GM19395 (cell line): Measurements from ENCODE around the gene NHSL2.
A peak's percentile ranks its signal among the peaks of the same experiment; 100 is the strongest.
"Not testable (repeated sequence)": the region's sequence is repeated elsewhere in the genome, so short reads cannot be mapped to it uniquely, and the experiment has no call there.

ENCODE experiments used
- ATAC-seq: cut with Tn5 transposase; IDR thresholded peaks from one replicate; pipeline ENCODE4 v1.9.1; 2021; ENCODE audit warnings: mild to moderate bottlenecking, moderate library complexity; ENCODE audit not compliant: unreplicated experiment

Gene NHSL2

DNA sequence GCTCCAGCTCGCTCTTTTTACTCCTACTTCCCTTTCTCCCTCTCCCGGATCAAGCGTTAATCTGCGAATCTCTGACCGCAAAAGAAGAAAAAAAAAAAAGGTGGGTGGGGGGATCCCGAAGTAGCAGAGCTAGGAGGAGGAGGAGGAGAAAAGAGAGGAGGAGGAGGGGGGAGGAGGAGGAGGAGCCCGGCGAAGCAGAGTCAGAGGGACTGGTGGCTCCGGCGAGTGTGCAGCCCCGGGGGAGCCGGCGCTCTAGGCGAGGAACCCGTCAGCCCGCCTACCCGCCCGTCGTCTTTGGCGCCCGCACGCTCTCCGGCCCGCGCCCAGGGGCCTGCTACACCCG, at the start of gene NHSL2:
TSS of gene NHSL2 (plus strand) at position 203 of the 343 bp plus-strand sequence.
- ATAC-seq, result no peak

DNA sequence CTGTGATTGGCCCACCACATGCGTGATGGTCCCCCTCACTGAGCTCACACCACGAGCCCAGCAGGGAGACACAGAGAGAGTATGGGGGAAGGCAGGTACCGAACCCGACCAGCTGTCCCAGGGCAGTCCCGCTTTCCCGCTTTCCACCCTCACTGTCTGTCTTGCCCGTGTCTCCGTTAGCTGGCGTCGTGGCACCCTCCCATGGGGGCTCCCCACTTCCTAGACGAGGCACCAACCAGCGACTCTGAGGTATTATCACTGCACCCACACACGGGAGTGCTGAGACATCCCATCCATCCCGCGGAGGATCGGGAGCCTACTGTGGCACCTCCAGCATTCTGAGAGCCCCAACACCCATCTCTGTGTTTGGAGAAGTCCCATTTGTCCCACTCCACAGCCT, 43.0 kb upstream of the NHSL2 start:
- no peak for ATAC-seq

DNA sequence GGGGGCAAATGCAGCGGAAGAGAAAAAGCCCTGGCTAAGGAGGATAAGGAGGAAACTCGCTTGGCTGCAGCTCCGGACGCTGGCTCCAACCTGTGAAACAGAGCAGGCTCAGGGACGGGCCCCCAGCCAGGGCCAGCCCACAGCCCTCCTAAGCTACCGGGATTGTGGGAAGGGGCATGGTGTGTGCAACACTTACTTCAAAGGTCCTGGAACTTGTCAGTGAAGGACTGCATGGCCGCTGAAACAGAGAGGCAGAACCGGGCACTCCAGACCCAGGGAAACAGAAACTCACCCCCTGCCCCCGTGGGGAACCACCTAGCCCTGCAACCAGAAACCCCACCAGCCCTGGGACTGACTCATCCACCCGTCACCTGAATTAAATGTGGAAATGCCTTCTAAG, 41.1 kb upstream of the NHSL2 start:
- not testable (repeated sequence) for ATAC-seq

DNA sequence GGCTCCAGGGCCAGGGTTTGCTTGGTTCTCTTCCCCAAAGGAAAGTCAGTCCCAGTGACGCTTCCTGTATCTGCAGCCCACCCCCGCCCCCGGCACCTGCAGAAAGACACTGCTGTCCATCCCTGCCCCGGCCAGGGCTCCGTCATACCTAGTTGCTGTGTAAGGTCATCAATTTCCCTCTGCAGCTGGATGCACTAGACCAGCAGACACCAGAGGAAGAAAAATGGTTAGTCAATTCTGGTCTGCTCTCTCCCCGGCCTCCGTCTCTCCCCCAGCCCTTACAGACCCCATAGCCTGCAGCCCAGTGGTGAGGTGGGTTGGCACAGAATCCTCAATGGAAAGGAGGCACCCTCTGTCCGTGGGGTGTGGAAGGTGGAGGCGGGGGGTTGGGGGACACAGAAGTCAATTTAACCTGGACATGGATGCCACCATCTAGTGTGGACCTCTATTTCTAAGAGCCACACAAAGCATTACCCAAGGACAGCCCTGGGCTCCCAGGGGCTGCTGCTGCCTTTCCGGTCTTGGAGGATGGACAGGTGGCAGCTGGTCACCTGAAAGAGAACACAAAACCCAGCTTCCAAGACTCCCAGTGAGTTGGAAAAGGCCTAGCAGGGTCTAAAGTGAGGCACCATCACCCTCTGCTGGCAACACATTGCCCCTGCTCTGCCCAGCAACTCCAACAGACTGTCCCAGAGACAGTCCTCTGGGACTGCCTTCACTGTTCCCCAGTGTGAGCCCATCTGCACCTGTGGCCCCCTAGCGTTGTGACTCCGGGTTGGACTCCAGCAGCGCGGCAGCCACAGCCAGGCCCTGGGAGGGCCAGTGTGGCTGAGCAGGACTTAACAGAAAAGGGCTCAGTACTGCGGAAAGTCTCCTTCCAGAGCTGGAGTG, 40.2 kb upstream of the NHSL2 start:
- ATAC-seq, result peak; percentile 54

DNA sequence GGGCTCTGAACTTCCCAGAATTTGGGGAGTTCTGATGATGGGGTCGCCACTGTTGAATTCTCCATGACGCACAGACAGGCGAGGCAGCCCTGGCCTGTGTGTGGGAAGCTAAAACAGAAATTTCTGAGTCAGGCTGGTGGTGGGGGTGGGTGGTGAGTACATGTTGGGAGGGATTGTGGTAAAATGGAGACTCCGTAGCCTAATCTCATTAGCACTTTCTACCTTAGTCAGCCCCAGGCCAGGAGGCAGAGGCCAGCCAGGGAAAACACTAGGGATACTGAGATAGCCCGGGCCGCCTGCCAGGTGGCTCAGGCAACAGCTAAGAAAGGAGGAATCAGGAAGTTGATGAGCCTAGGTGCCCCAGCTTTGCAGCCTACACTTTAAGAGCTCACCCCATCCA, 39.3 kb upstream of the NHSL2 start:
- no peak for ATAC-seq

DNA sequence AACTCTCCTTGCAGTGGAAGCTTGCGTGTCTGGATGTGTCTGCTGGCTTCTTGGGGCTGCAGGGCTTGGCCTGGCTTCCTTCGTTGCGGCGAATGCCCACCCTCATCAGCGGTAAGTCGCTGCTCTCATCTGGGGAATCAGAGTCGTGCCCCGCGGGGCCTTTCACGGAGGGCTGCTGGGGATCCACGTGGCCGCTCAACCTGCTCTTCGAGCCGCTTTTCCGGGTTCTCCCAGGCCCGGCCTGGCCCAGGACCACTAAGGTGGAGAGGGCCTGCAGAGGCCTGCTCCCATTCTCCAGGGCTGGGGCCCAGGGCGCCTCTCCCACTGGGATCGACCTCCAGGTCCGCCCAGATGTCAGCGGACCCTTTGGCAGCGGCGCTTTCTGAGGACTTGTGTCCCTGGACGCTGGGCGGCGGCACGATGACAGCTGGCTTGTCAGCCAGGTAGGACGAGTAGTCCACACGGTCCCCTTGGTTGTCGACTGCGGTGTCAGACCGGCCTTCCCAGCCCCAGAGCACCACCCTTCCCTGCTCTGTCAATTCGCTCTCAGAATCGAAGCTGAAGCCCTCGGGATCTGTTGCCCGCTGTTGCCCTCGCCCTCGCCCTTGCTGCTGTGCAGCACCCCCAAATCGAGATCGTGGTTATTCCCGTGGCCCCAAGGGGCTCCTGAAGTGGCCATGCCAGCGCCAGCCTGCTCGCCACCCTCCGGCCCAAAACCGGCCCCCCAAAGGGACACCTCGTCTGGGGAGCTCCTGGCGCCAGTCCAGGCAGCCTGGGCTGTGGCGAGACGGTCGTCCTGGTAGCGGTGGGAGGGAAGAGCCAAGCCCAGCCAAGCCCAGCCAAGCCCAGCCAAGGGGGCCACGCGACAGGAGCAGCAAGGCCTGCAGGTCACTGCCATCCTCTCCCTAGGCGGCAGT, 37.8 kb upstream of the NHSL2 start:
- no peak for ATAC-seq

DNA sequence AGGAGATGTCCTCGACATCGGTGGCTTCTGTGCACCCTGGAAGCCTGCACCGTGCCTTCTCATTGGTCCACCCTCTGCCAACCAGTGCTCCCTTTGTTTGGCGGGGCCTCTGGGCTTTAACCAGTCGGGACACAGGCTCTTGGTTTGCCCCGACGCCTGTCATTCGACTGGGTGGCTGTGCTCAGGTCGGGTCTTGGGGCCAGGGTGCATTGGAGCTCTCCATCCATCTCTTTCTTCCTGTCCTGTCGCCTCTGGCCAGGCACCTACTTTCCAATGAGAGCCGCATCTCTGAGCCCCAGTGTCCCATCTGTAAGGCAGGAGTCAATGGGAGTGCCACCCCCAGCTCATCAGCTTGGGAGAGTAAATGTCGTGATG, 37.2 kb upstream of the NHSL2 start:
- no peak for ATAC-seq

DNA sequence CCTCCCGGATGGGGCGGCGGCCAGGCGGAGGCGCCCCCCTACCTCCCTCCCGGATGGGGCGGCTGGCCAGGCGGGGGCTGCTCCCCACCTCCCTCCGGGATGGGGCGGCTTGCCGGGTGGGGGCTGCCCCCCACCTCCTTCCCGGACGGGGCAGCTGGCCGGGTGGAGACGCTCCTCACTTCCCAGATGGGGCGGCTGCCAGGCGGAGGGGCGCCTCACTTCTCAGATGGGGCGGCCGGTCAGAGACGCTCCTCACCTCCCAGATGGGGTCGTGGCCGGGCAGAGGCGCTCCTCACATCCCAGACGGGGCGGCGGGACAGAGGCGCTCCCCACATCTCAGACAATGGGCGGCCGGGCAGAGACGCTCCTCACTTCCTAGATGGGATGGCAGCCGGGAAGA, 33.8 kb upstream of the NHSL2 start:
- ATAC-seq, result not testable (repeated sequence)

DNA sequence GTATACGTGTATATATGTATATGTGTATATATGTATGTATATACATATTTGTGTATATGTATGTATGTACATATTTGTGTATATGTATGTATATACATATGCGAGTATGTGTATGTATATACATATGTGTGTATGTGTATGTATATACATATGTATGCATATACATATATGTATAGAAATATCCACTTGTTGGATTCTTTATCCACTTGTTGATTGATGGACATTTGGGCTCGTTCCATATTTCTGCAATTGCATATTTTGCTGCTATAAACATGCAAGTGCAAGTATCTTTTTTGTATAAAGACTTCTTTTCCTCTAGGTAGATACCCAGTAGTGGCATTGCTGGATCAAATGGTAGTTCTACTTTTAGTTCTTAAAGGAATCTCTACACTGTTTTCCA, 25.5 kb upstream of the NHSL2 start:
- ATAC-seq, result no peak

DNA sequence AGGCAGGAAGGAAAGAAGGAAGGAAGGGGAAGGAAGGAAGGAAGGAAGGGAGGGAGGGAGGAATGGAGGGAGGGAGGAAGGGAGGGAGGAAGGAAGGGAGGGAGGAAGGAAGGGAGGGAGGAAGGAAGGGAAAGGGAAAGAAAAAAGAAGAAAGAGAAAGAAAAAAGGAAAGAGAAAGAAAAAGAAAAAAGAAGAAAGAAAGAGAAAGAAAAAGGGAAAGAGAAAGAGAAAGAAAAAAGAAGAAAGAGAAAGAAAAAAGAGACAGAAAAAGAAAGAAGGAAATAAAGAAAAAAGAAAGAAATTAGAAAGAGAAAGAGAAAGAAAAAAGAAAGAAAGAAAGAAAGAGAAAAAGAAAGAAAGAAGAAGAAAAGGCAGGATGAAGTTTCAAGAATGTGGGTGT, 15.0 kb upstream of the NHSL2 start:
- no peak for ATAC-seq

DNA sequence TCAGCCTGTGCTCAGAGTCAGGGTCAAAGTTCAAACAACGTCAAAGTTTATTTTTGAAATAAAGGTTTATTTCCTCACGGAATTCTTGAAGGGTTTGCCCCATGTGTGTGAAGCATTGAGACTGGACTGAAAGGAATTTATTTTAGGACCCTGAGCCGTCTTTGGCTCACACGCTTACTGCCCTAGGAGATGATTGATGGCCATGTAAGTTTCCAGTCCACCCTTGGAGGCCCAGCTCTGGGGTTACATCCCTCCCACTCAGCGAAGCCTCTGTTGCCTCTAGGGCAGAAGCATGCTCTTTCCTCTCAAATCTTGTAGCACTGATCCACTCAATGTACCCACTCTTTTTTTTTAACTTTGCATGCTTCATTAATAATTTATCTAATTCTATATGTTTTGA, 4.5 kb upstream of the NHSL2 start:
- no peak for ATAC-seq

DNA sequence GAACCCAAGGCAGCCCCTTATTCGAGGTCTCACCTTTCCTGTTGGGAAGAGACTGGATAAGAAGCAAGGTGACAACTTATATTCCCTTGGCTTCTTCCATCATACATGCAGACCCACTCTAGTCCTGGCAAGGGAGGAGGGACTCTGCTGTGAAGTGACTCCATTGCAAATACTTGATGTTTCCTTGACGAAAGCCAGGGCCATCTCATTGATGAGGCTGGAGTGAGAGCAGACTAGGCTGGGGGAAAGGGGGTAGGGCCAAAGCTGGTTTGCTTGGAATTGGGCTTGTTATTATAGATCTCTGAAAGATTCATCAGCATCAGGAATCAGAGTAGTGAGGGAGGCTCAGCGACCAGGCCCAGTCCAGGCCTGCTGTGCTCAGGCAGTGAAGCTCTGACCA, 2.3 kb upstream of the NHSL2 start:
- ATAC-seq, result no peak

DNA sequence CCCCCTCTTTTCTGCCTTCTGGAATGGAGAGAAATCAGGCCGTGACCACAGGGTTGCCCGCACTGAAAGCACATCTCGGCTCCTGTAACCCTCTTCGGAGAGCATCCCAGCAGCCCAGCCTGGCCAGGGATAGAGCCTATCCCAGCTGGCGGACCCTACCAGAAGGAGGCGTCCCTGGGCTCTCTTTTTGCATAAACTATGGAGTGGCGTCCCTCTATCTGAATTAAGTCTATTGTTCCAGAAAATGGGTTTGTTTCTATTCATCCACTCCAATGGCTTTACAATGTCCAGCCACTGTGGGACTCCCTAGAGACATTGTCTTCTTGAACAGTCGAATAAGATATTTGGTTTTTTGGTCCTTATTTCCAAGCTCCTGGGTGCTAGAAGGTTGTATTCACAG, 689 bp upstream of the NHSL2 start:
- no peak for ATAC-seq

DNA sequence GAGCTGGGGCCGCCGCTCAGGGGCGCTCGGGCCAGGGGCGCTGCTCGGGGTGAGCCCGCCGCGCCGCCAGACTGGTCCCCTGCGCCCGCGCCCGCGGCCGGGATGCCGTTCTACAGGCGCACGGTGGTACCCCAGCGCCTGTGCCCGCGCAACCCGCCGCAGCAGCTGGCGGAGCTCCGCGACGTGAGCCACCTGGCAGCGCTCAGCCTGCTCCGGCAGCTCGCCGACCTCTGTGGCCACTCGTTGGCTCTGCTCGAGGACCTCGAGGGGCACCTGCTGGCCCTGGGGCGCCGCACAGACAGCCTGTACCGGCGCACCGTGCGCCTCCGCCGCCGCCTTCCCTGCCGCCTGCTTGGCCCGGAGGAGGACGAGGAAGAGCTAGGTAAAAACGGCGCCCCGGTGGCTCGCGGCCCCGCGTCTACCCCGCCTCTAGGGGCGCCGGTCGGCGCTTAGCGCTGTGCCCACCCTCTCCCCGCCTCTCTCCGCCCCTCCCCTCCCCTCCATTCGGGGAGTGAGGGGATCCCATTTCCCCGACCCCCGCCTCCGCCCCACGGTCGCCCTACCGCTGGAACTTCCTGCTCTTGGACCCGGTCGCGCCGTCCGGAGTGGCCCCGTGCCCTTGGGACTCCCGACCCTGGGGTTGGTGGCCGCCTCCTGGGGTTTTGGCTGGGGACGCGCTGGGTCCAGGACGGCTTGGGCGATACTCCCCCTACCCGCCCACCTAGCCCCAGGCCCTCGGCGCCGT, 513 bp downstream of the NHSL2 start:
- ATAC-seq, result no peak

DNA sequence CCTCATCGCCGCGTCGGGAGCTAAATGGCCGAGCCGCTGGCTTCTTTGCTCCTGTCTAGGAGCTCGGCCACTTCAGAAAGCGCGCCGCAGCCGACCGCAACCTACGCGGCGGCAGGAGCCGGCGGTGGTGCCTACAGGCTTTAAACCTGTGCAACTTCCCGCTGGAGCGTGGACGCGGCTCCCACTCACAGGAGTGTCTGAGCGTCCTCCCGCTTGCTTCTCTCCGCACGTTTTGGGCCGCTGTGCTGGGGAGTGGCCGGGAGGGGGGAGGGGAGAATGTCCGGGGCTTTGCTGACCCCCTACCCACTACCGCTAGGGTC, 1.0 kb downstream of the NHSL2 start:
- ATAC-seq, result no peak

DNA sequence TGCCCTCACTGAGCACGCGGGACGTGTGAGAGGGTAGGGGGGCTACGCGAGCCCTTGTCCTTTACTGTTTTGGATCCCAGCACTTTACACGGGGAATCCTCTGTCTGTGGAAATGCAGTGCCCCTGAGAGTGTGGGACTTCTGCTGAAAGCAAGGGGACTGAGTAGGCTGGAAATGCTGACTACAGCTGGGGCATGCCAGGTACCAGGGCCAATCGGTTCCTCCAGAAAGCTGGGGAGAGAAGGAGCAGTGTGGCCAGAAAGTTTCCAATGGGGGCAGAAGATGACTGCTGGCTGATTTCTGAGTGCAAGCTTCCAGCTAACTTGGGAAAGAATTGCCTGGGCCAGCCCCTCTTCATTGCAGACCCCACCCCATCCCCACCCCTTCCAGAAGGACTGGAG, 1.5 kb downstream of the NHSL2 start:
- no peak for ATAC-seq

DNA sequence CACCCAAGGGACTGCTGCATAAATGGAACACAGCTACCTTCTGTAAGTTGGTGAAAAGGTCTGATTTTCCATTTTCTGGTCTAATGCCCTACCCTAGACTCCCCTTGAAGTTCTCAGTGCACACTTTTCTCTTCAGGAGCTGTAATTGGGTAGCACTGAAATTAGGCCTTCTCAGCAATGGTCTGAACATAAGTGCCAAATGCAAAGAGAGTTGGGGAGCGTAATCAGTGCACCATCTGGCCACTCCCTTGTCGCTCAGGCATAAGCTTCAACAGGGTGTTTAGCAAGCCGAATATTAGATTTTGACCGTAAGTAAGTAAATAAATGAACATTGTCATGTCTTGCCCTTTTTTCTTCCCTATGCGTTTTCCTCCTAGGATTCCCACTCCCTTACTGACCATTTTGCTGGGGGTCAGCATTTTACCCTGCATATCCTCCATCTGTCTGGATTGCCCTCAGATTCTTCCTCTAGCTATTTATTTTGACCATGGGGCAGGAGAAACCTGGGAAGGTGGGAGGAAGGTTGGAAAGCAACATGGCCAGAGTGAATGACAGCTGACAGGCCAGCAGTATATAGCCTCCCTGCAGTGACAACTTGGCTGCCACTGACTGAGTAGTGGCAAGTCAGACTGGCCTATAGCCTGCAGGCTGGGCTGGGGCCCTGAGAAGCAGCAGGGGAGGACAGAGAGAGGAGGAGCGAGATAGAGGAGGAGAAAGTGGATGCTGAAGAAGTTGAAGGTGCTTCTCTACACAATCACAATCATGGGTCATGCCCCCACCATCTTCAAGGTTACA, 2.7 kb downstream of the NHSL2 start:
- no peak for ATAC-seq

DNA sequence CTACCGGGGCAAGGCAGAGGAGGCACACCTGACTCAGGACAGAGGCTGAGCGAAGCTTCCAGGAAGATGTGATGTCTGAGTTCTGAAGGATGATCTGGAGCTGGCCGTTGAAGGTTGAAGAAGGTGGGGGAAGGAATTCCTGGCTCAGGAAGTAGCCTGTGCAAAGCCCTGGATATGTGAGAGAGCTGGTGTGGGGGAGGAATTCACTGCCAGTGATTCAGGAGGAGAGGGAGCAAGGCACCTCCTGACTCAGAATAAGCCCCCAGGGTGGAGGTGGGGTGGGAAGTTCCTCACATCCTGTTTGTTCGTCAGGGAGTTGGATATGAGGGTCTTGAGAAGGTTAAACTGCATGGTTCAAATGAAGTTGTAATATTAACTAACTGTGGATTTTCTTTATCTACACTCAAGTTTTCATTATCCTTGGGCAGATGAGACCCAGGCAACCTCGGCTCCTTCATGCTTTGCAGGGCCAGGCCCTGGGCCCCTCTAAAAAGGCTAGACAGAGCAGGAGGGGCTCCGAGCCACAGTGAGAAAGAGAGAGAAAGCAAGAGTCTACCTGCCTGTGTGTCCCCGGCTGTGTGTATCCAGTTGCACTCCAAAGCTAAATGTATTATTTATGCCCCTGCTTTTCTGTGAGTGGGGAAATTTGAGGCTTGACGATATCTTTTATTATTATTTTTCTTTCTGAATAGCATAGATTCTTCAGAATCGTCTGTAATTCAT, 7.1 kb downstream of the NHSL2 start:
- ATAC-seq, result no peak

DNA sequence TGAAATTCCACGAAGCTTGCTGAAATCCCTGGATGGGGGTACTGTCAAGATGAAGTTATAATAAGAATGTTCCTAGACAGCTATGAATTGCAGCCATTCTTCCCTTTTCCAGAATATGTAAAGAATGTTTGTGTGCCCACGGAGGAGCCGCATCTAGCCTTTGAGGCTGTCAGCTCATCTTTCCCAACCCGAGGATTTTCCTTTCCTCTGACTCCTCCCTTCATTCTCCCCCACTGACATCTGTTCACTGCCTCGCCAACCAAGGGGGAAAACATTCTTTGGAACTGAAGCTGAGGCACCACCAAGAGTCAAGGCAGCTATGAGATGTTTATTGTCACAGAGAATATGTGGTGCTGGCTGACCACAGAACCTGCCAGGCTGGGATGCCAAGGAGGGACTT, 8.8 kb downstream of the NHSL2 start:
- ATAC-seq, result no peak

DNA sequence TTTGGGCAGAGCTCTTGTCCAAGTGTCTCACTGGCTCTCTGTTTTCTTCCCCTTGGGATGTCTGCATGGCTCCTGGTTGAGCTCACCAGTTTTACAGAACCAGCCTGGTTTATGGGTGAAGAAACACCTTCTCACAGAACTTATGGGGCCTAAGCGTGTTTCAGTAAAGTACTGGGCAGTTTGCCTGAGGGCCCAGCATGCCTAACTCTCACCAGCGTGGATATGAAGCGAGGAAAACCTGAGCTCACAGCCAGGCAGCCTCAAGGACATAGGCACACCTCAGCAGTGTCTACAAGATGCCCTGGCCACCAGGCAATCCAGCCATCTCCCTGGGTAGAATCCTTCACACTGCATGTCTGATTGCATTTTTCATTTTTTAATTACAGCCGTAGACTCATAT, 9.2 kb downstream of the NHSL2 start:
- no peak for ATAC-seq
